ENCODE results near the gene ZNF839. TPM values are rescaled to one million over a fixed set of nuclear protein-coding genes. Genes with fewer than 3 reads are reported as not detected.
A peak's percentile ranks its signal among the peaks of the same experiment; 100 is the strongest.

ZNF839 gene
- total and polyA plus RNA-seq, 2 donors (not counting 1 experiment from before 2014, with no cell fraction given): 6.6 to 8.8 TPM

DNA sequence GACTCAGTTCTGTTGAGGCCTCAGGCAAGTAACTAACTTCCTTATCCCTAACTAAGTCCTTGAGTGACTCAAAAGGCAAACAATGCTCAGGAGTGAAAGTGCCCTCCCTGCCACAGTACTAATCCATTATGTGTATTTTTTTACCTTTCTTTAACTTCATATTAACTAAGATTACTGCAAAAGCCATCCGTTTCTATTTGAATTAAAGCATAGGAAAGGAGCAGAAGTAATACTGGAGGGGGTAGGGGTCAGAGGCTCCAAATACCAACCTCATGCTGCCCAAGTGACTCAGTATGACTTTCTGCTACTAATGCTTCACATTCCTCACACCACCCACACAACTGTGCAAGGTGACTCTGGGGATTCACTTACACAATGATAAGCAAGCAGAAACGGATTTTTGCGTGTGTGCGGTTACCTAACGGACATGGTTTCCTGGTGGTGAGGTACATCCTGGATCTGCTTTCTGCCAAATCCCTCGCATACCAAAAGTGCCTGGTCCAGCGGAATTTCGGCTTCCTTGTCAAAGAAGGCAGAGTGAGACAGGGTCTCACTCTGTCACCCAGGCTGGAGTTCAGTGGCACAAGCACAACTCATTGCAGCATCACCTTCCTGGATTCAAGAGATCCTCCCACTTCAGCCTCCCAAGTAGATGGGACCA, 39.7 kb upstream of the ZNF839 start:
- peaks cover 9% of the 10 kb centered on the region for H3K4me1 ChIP-seq (ENCODE audit: control insufficient read depth, extremely low read depth, insufficient read depth, low read length)
- no peak overlapping the region for H3K4me3 ChIP-seq (replicated peaks in 1 of 4; ENCODE audit: control extremely low read depth in 1 of 4, insufficient read depth in 1 of 4, low read depth in 3 of 4, low read length in 4 of 4)
- no peaks in the 10 kb centered on the region for H4K20me1 ChIP-seq (ENCODE audit: control insufficient read depth, extremely low read depth, insufficient read depth, low read length)
- H3K27ac ChIP-seq (ENCODE audit: insufficient read depth, low read length): peak overlapping the region; percentile 63
- H3K79me2 ChIP-seq (ENCODE audit: control insufficient read depth, insufficient read depth, low read length): no peaks in the 10 kb centered on the region
- H3K9ac ChIP-seq (ENCODE audit: insufficient read depth, low read length): no peak overlapping the region
- H2AFZ ChIP-seq (ENCODE audit: low read length): no peak overlapping the region
- H3K27me3 ChIP-seq (ENCODE audit: control insufficient read depth, insufficient read depth, low read length): no peaks in the 10 kb centered on the region
- TF ChIP-seq EZH2 (IDR thresholded peaks at IDR 0.05; ENCODE audit: low read length, missing control alignments): no peak
- TF ChIP-seq, protein P1, sequence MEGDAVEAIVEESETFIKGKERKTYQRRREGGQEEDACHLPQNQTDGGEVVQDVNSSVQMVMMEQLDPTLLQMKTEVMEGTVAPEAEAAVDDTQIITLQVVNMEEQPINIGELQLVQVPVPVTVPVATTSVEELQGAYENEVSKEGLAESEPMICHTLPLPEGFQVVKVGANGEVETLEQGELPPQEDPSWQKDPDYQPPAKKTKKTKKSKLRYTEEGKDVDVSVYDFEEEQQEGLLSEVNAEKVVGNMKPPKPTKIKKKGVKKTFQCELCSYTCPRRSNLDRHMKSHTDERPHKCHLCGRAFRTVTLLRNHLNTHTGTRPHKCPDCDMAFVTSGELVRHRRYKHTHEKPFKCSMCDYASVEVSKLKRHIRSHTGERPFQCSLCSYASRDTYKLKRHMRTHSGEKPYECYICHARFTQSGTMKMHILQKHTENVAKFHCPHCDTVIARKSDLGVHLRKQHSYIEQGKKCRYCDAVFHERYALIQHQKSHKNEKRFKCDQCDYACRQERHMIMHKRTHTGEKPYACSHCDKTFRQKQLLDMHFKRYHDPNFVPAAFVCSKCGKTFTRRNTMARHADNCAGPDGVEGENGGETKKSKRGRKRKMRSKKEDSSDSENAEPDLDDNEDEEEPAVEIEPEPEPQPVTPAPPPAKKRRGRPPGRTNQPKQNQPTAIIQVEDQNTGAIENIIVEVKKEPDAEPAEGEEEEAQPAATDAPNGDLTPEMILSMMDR (conservative IDR thresholded peaks at IDR 0.05 in 1 of 2, IDR thresholded peaks at IDR 0.05 in 1 of 2; ENCODE audit: low read depth in 1 of 2, low read length in 2 of 2): no peak
- peak overlapping the region; percentile 11 for H3K4me2 ChIP-seq (ENCODE audit: extremely low read depth, insufficient read depth, low read length)
- H3K36me3 ChIP-seq (ENCODE audit: control insufficient read depth, insufficient read depth, low read length): no peaks in the 10 kb centered on the region
- H3K9me3 ChIP-seq (ENCODE audit: control insufficient read depth, insufficient read depth, low read depth, low read length): no peaks in the 10 kb centered on the region
- DNase-seq (ENCODE audit: low read depth in 2 of 2): peak; percentile 73 to 100

DNA sequence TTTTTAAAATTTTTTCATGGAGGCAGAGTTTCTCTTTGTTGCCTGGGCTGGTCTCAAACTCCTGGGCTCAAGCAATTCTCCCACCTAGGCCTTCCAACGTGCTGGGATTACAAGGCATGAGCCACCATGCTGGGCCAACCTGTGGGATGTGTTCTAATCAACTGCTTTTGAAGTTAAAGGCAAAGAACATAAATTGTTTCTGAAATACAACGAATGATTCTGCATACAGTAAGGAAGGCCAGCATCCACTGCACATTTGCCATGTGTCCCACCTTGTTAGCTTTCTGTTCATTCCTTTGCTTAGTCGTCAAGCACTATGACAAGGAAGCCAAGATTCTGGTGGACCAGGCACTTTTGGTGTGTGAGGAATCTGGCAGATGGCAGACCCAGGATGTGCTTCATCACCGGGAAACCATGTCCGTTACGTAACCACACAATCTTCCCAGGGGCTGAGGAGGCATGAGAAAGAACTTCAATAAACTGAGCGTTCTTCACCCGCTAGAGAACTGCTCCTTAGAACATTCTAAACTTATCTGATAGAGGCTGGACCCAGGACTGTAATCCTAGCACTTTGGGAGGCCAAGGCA, 39.1 kb upstream of the ZNF839 start:
- Histone ChIP-seq H3K27ac (ENCODE audit: insufficient read depth, low read length) (peak overlapping the region; percentile 57), H3K4me1 (ENCODE audit: control insufficient read depth, extremely low read depth, insufficient read depth, low read length) (peaks cover 9% of the 10 kb centered on the region), H3K4me3 (replicated peaks in 1 of 4; ENCODE audit: control extremely low read depth in 1 of 4, insufficient read depth in 1 of 4, low read depth in 3 of 4, low read length in 4 of 4) (no peak overlapping the region), H3K36me3 (ENCODE audit: control insufficient read depth, insufficient read depth, low read length) (no peaks in the 10 kb centered on the region), H4K20me1 (ENCODE audit: control insufficient read depth, extremely low read depth, insufficient read depth, low read length) (no peaks in the 10 kb centered on the region), H3K4me2 (ENCODE audit: extremely low read depth, insufficient read depth, low read length) (peak overlapping the region; percentile 3), H3K9ac (ENCODE audit: insufficient read depth, low read length) (no peak overlapping the region), H2AFZ (ENCODE audit: low read length) (peak overlapping the region; percentile 13), H3K9me3 (ENCODE audit: control insufficient read depth, insufficient read depth, low read depth, low read length) (no peaks in the 10 kb centered on the region), H3K79me2 (ENCODE audit: control insufficient read depth, insufficient read depth, low read length) (no peaks in the 10 kb centered on the region), H3K27me3 (ENCODE audit: control insufficient read depth, insufficient read depth, low read length) (no peaks in the 10 kb centered on the region)
- DNase-seq (ENCODE audit: low read depth in 2 of 2): peak; percentile 82 to 100
- no peak for TF ChIP-seq EZH2 (IDR thresholded peaks at IDR 0.05; ENCODE audit: low read length, missing control alignments)
- TF ChIP-seq, protein P1 (conservative IDR thresholded peaks at IDR 0.05 in 1 of 2, IDR thresholded peaks at IDR 0.05 in 1 of 2; ENCODE audit: low read depth in 1 of 2, low read length in 2 of 2): no peak

GRCh38 chr14:102282751-102283465, 36.6 kb upstream of the ZNF839 start:
- no peak for DNase-seq (ENCODE audit: low read depth in 2 of 2)
- no peaks in the 10 kb centered on the region for H3K36me3 ChIP-seq (ENCODE audit: control insufficient read depth, insufficient read depth, low read length)
- peaks cover 9% of the 10 kb centered on the region for H3K4me1 ChIP-seq (ENCODE audit: control insufficient read depth, extremely low read depth, insufficient read depth, low read length)
- H3K79me2 ChIP-seq (ENCODE audit: control insufficient read depth, insufficient read depth, low read length): no peaks in the 10 kb centered on the region
- H3K27me3 ChIP-seq (ENCODE audit: control insufficient read depth, insufficient read depth, low read length): no peaks in the 10 kb centered on the region
- no peak overlapping the region for H3K27ac ChIP-seq (ENCODE audit: insufficient read depth, low read length)
- H2AFZ ChIP-seq (ENCODE audit: low read length): no peak overlapping the region
- TF ChIP-seq EZH2 (IDR thresholded peaks at IDR 0.05; ENCODE audit: low read length, missing control alignments): no peak
- TF ChIP-seq, protein P1 (conservative IDR thresholded peaks at IDR 0.05 in 1 of 2, IDR thresholded peaks at IDR 0.05 in 1 of 2; ENCODE audit: low read depth in 1 of 2, low read length in 2 of 2): no peak
- H3K4me2 ChIP-seq (ENCODE audit: extremely low read depth, insufficient read depth, low read length): no peak overlapping the region
- H4K20me1 ChIP-seq (ENCODE audit: control insufficient read depth, extremely low read depth, insufficient read depth, low read length): no peaks in the 10 kb centered on the region
- H3K9ac ChIP-seq (ENCODE audit: insufficient read depth, low read length): no peak overlapping the region
- H3K4me3 ChIP-seq (replicated peaks in 1 of 4; ENCODE audit: control extremely low read depth in 1 of 4, insufficient read depth in 1 of 4, low read depth in 3 of 4, low read length in 4 of 4): no peak overlapping the region
- H3K9me3 ChIP-seq (ENCODE audit: control insufficient read depth, insufficient read depth, low read depth, low read length): no peaks in the 10 kb centered on the region
